ENCODE results near the gene TBC1D10A. TPM values are rescaled to one million over a fixed set of nuclear protein-coding genes. Genes with fewer than 3 reads are reported as not detected.

The TBC1D10A gene
- 12.6 and 14.1 TPM in 2 replicates for total RNA-seq
- long read RNA-seq, partial matches to known transcripts: 0 of 2 reads
- long read RNA-seq, other reads (novel, unspliced or antisense): 0 of 2 reads

GRCh38 chr22:30326706-30327362, at the start of gene TBC1D10A:
TBC1D10A (minus strand) TSS chr22:30326941; CDS start chr22:30326881, 60 bp downstream.
- H3K27ac Mint-ChIP-seq (ENCODE audit: unreplicated experiment): peak within 1 kb of the TSS; percentile 74
- no peaks in the 10 kb centered on the region for H3K9me3 Mint-ChIP-seq (ENCODE audit: unreplicated experiment)
- no peaks in the 10 kb centered on the region for H3K27me3 Mint-ChIP-seq (ENCODE audit: unreplicated experiment)
- H3K4me3 Mint-ChIP-seq (ENCODE audit: unreplicated experiment): peak within 1 kb of the TSS; percentile 80
- TF ChIP-seq, protein P1, sequence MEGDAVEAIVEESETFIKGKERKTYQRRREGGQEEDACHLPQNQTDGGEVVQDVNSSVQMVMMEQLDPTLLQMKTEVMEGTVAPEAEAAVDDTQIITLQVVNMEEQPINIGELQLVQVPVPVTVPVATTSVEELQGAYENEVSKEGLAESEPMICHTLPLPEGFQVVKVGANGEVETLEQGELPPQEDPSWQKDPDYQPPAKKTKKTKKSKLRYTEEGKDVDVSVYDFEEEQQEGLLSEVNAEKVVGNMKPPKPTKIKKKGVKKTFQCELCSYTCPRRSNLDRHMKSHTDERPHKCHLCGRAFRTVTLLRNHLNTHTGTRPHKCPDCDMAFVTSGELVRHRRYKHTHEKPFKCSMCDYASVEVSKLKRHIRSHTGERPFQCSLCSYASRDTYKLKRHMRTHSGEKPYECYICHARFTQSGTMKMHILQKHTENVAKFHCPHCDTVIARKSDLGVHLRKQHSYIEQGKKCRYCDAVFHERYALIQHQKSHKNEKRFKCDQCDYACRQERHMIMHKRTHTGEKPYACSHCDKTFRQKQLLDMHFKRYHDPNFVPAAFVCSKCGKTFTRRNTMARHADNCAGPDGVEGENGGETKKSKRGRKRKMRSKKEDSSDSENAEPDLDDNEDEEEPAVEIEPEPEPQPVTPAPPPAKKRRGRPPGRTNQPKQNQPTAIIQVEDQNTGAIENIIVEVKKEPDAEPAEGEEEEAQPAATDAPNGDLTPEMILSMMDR (IDR thresholded peaks at IDR 0.05): no peak
- peaks cover 7% of the 10 kb centered on the region for H3K36me3 Mint-ChIP-seq (ENCODE audit: unreplicated experiment)
- DNase-seq (ENCODE audit: extremely low spot score, unreplicated experiment): peak; percentile 93
- H3K4me1 Mint-ChIP-seq (ENCODE audit: unreplicated experiment): peaks cover 26% of the 10 kb centered on the region

DNA sequence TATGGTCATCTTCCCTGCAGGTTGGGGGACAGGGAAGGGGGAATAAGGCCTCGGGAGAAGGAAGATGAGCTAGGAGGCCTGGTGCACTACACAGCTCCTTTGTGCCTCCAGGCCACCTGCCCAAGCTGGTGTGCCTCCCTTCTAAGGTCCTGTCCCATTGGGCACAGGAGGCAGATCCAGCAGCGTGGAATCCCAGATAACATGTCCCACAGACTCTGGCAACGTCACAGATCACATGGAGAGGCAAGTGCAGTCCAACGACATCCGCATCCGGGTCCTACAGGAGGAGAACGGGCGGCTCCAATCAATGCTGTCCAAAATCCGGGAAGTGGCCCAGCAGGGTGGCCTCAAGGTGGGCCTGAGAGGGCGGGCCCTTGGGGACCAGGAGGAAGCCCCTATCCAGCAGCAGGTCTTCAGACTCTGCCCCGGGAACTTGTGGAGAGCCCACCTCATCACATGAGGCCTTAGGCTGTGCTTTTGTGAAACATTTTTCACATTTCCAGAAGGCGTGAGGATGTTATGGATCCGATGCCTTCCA, 48.6 kb upstream of the TBC1D10A start:
- TF ChIP-seq, protein P1 (IDR thresholded peaks at IDR 0.05): no peak
- Mint-ChIP-seq H3K4me1 (ENCODE audit: unreplicated experiment) (no peaks in the 10 kb centered on the region), H3K27me3 (ENCODE audit: unreplicated experiment) (no peaks in the 10 kb centered on the region), H3K27ac (ENCODE audit: unreplicated experiment) (no peak overlapping the region), H3K4me3 (ENCODE audit: unreplicated experiment) (no peak overlapping the region), H3K36me3 (ENCODE audit: unreplicated experiment) (peaks cover 6% of the 10 kb centered on the region), H3K9me3 (ENCODE audit: unreplicated experiment) (no peaks in the 10 kb centered on the region)
- DNase-seq (ENCODE audit: extremely low spot score, unreplicated experiment): no peak

DNA sequence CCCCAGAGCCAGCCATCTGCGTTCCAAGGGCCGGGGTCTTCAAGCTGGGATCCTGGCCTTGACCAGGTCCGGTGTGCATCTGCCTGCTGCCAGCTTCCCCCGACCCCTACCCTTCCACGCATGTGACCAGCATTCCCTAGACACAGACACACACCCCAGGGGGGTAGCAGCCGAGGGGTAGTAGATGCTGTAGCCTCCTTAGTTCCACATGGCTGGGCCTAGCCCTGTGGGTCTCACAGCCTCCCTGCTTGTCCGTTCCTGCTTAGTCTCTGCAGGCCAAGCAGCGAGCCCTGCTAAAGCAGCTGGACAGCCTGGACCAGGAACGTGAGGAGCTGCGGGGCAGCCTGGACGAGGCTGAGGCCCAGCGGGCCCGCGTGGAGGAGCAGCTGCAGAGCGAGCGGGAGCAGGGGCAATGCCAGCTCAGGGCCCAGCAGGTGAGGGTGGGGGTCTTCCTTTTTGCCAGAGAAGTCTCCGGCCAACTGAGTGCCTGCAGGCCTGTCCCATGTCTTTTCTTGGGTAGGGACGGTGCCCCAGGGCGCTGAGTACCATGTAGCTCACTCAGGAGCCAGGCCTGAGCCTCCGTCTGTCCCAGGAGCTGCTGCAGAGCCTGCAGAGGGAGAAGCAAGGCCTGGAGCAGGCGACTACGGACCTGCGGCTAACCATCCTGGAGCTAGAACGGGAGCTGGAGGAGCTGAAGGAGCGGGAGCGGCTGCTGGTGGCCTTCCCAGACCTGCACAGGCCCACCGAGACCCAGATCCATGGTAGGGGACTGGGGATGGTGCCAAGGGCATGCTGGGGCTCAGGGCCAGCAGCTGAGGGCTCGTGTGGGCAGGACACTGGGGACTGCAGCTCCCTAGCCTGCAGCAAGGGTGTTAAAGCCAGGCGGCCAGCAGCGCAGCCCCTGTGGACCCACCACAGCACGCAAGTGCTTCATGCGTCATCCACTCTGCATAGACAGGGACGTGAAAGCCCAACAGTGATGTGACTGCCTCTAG, 46.9 kb upstream of the TBC1D10A start:
- peak; percentile 80 for DNase-seq (ENCODE audit: extremely low spot score, unreplicated experiment)
- H3K4me1 Mint-ChIP-seq (ENCODE audit: unreplicated experiment): no peaks in the 10 kb centered on the region
- TF ChIP-seq, protein P1 (IDR thresholded peaks at IDR 0.05): no peak
- H3K9me3 Mint-ChIP-seq (ENCODE audit: unreplicated experiment): no peaks in the 10 kb centered on the region
- no peaks in the 10 kb centered on the region for H3K27me3 Mint-ChIP-seq (ENCODE audit: unreplicated experiment)
- H3K4me3 Mint-ChIP-seq (ENCODE audit: unreplicated experiment): no peak overlapping the region
- H3K36me3 Mint-ChIP-seq (ENCODE audit: unreplicated experiment): no peaks in the 10 kb centered on the region
- no peak overlapping the region for H3K27ac Mint-ChIP-seq (ENCODE audit: unreplicated experiment)

- TF ChIP-seq, protein P1 (IDR thresholded peaks at IDR 0.05): no peak
- DNase-seq (ENCODE audit: extremely low spot score, unreplicated experiment): no peak
- Mint-ChIP-seq H3K27me3 (ENCODE audit: unreplicated experiment) (no peaks in the 10 kb centered on the region), H3K36me3 (ENCODE audit: unreplicated experiment) (no peaks in the 10 kb centered on the region), H3K9me3 (ENCODE audit: unreplicated experiment) (no peaks in the 10 kb centered on the region), H3K27ac (ENCODE audit: unreplicated experiment) (no peak overlapping the region), H3K4me3 (ENCODE audit: unreplicated experiment) (no peak overlapping the region), H3K4me1 (ENCODE audit: unreplicated experiment) (no peaks in the 10 kb centered on the region)
These were observed 46.2 kb upstream of the TBC1D10A start for GRCh38 chr22:30372915-30373314.

Measured in osteocyte (in vitro differentiated cells).